ENCODE results near the gene MUC22. TPM values are rescaled to one million over a fixed set of nuclear protein-coding genes. Genes with fewer than 3 reads are reported as not detected.
A peak's percentile ranks its signal among the peaks of the same experiment; 100 is the strongest.

MUC22 gene
- total RNA-seq, 1 donor = not detected

DNA sequence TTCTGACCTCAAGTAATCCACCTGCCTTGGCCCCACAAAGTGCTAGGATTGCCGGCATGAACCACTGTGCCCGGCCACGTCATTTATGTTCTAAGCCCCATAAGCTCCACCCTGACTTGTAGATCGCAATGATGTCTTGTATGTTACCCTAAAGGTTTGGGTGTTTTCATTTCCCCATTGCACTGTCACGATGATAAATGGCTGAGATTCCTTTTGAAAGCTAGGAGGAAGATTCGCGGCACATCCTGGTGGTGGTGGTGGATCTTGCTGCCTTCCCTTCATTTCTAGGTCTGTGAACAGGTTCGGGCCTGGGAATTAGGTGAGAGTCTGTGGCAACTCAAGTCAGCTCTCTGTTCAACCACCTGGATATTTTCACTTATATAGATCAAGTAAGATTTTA lies 28.3 kb downstream of the MUC22 start:
- Histone ChIP-seq H3K4me1 (ENCODE audit: insufficient read depth, low read length) (peaks cover 14% of the 10 kb centered on the region), H3K27me3 (ENCODE audit: insufficient read depth, low read length) (peaks cover 8% of the 10 kb centered on the region), H3K4me3 (ENCODE audit: insufficient read depth, low read length) (no peak overlapping the region), H3K4me2 (ENCODE audit: insufficient read depth, low read length) (no peak overlapping the region), H3K27ac (ENCODE audit: low read depth, low read length) (no peak overlapping the region), H3K9me3 (ENCODE audit: low read depth, low read length) (no peaks in the 10 kb centered on the region), H4K20me1 (ENCODE audit: insufficient read depth, low read length) (no peaks in the 10 kb centered on the region), H3K79me2 (ENCODE audit: insufficient read depth, low read length) (no peaks in the 10 kb centered on the region), H3K36me3 (ENCODE audit: insufficient read depth, low read length) (no peaks in the 10 kb centered on the region), H2AFZ (ENCODE audit: low read length) (no peak overlapping the region)
- TF ChIP-seq, protein P1, sequence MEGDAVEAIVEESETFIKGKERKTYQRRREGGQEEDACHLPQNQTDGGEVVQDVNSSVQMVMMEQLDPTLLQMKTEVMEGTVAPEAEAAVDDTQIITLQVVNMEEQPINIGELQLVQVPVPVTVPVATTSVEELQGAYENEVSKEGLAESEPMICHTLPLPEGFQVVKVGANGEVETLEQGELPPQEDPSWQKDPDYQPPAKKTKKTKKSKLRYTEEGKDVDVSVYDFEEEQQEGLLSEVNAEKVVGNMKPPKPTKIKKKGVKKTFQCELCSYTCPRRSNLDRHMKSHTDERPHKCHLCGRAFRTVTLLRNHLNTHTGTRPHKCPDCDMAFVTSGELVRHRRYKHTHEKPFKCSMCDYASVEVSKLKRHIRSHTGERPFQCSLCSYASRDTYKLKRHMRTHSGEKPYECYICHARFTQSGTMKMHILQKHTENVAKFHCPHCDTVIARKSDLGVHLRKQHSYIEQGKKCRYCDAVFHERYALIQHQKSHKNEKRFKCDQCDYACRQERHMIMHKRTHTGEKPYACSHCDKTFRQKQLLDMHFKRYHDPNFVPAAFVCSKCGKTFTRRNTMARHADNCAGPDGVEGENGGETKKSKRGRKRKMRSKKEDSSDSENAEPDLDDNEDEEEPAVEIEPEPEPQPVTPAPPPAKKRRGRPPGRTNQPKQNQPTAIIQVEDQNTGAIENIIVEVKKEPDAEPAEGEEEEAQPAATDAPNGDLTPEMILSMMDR (IDR thresholded peaks at IDR 0.05; ENCODE audit: extremely low read depth, low read depth, low read length) = no peak
- DNase-seq (ENCODE audit: insufficient read length, low spot score, missing footprints) = no peak

DNA sequence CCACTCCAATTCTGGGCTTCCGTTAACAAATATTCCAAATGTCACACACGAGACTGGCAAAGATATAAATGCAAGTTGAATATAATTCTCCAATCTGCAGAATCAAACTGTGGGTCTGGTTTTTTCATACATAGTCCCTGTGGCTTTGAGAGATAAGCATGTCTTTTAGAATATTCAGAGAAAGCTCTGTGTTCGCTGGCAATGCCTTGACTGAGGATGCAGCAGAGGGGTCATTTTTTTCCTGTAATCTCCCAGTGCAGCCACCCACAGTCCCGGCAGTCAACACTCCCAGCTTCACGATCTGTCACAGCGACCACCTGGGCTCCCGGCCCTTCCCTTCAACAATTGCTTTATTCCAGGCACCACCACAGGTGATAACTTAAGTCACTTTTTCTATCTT lies 30.5 kb downstream of the MUC22 start:
- H3K4me3 ChIP-seq (ENCODE audit: insufficient read depth, low read length) = no peak overlapping the region
- no peak overlapping the region for H3K4me2 ChIP-seq (ENCODE audit: insufficient read depth, low read length)
- TF ChIP-seq, protein P1 (IDR thresholded peaks at IDR 0.05; ENCODE audit: extremely low read depth, low read depth, low read length) = no peak
- H3K4me1 ChIP-seq (ENCODE audit: insufficient read depth, low read length) = peaks cover 14% of the 10 kb centered on the region
- peaks cover 16% of the 10 kb centered on the region for H3K27me3 ChIP-seq (ENCODE audit: insufficient read depth, low read length)
- H3K9me3 ChIP-seq (ENCODE audit: low read depth, low read length) = no peaks in the 10 kb centered on the region
- no peak overlapping the region for H2AFZ ChIP-seq (ENCODE audit: low read length)
- no peaks in the 10 kb centered on the region for H4K20me1 ChIP-seq (ENCODE audit: insufficient read depth, low read length)
- no peaks in the 10 kb centered on the region for H3K79me2 ChIP-seq (ENCODE audit: insufficient read depth, low read length)
- DNase-seq (ENCODE audit: insufficient read length, low spot score, missing footprints) = no peak
- H3K27ac ChIP-seq (ENCODE audit: low read depth, low read length) = no peak overlapping the region
- no peaks in the 10 kb centered on the region for H3K36me3 ChIP-seq (ENCODE audit: insufficient read depth, low read length)

DNA sequence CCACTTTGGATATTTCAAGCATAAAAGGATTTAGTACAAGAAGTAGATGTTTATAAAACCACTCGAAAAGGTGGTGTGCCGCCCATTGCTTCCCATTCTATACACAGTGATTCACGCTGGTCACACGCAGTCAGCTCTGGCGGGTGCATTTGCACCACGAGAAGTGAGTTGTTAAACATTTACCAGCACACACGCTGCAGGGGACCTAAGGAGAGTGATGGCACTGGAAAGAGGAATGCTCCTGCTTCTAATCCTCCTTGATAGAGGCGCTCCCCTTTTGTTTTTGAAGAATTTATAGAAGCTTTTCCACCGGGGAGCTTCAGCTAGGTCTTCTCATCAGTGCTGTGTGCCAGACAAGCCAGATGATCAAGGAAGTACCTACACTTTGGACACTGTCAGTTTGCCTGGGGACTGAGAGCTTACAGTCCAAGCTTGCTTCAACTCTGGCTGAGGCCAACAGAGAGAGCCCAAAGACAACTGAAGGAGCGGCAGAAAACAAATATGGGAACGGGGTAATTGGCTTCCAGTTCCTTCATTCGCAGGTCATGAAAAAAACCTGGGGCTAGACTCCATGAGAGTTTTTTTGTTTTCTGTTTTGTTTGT lies 31.2 kb downstream of the MUC22 start:
- Histone ChIP-seq H3K9me3 (ENCODE audit: low read depth, low read length) (no peaks in the 10 kb centered on the region), H3K4me3 (ENCODE audit: insufficient read depth, low read length) (no peak overlapping the region), H3K27ac (ENCODE audit: low read depth, low read length) (no peak overlapping the region), H3K36me3 (ENCODE audit: insufficient read depth, low read length) (no peaks in the 10 kb centered on the region), H2AFZ (ENCODE audit: low read length) (no peak overlapping the region), H3K79me2 (ENCODE audit: insufficient read depth, low read length) (no peaks in the 10 kb centered on the region), H3K4me2 (ENCODE audit: insufficient read depth, low read length) (peak overlapping the region; percentile 40), H3K4me1 (ENCODE audit: insufficient read depth, low read length) (peaks cover 14% of the 10 kb centered on the region), H3K27me3 (ENCODE audit: insufficient read depth, low read length) (peaks cover 23% of the 10 kb centered on the region), H4K20me1 (ENCODE audit: insufficient read depth, low read length) (no peaks in the 10 kb centered on the region)
- TF ChIP-seq, protein P1 (IDR thresholded peaks at IDR 0.05; ENCODE audit: extremely low read depth, low read depth, low read length) = no peak
- no peak for DNase-seq (ENCODE audit: insufficient read length, low spot score, missing footprints)

- Histone ChIP-seq H3K79me2 (ENCODE audit: insufficient read depth, low read length) (no peaks in the 10 kb centered on the region), H3K27me3 (ENCODE audit: insufficient read depth, low read length) (peaks cover 25% of the 10 kb centered on the region), H3K27ac (ENCODE audit: low read depth, low read length) (no peak overlapping the region), H3K4me2 (ENCODE audit: insufficient read depth, low read length) (peak overlapping the region; percentile 22), H3K4me3 (ENCODE audit: insufficient read depth, low read length) (no peak overlapping the region), H3K9me3 (ENCODE audit: low read depth, low read length) (no peaks in the 10 kb centered on the region), H4K20me1 (ENCODE audit: insufficient read depth, low read length) (no peaks in the 10 kb centered on the region), H2AFZ (ENCODE audit: low read length) (peak overlapping the region; percentile 13), H3K36me3 (ENCODE audit: insufficient read depth, low read length) (no peaks in the 10 kb centered on the region), H3K4me1 (ENCODE audit: insufficient read depth, low read length) (peaks cover 3% of the 10 kb centered on the region)
- DNase-seq (ENCODE audit: insufficient read length, low spot score, missing footprints) = peak; percentile 84
- TF ChIP-seq, protein P1 (IDR thresholded peaks at IDR 0.05; ENCODE audit: extremely low read depth, low read depth, low read length) = peak; percentile 58
These were observed 32.5 kb downstream of the MUC22 start for GRCh38 chr6:31042806-31043205.

Data from osteoblast (primary cell).